Fibroblast of lung (primary cell): ENCODE results near the gene CXCL17. TPM values are rescaled to one million over a fixed set of nuclear protein-coding genes. Genes with fewer than 3 reads are reported as not detected.
A peak's percentile ranks its signal among the peaks of the same experiment; 100 is the strongest.
"Not testable (repeated sequence)": the region's sequence is repeated elsewhere in the genome, so short reads cannot be mapped to it uniquely, and the experiment has no call there.

ENCODE experiments used
- DNase-seq, 2 donors: peaks; one replicate each; pipeline versions ENCODE4 v3.0.0 to v3.0.0-alpha.2; 2010; ENCODE audit warnings: low read depth in 2 of 2
- H2AFZ ChIP-seq: 2 replicates; pipeline ENCODE4 v1.5.1; 2012; ENCODE audit warnings: low read length, control low read depth, inconsistent platforms
- H3K27ac ChIP-seq: 2 replicates; pipeline ENCODE4 v1.5.1; 2011; ENCODE audit warnings: low read length, control low read depth; ENCODE audit not compliant: insufficient read depth
- H3K27me3 ChIP-seq: 2 replicates; pipeline ENCODE4 v1.5.1; 2011; ENCODE audit warnings: mild to moderate bottlenecking, low read length; ENCODE audit not compliant: control insufficient read depth, insufficient read depth
- H3K36me3 ChIP-seq: 2 replicates; pipeline ENCODE4 v1.5.1; 2011; ENCODE audit warnings: low read length; ENCODE audit not compliant: control insufficient read depth, insufficient read depth
- H3K4me1 ChIP-seq: 2 replicates; pipeline ENCODE4 v1.5.1; 2011; ENCODE audit warnings: low read length; ENCODE audit not compliant: control insufficient read depth, insufficient read depth; ENCODE audit errors: extremely low read depth
- H3K4me2 ChIP-seq: 2 replicates; pipeline ENCODE4 v1.5.1; 2011; ENCODE audit warnings: low read length, control low read depth; ENCODE audit not compliant: insufficient read depth; ENCODE audit errors: extremely low read depth
- H3K4me3 ChIP-seq, 4 experiments: fragments of 200-600 bp in 1 of 4; sonication (generic) in 1 of 4; replicated peaks in 1 of 4; 2 replicates each; pipeline ENCODE4 v1.5.1; 2011 to 2016; ENCODE audit warnings: low read length in 4 of 4, low read depth in 3 of 4, mild to moderate bottlenecking in 3 of 4, control low read depth in 2 of 4, inconsistent platforms in 1 of 4, mixed read lengths in 1 of 4; ENCODE audit not compliant: insufficient read depth in 1 of 4; ENCODE audit errors: control extremely low read depth in 1 of 4
- H3K79me2 ChIP-seq: 2 replicates; pipeline ENCODE4 v1.5.1; 2012; ENCODE audit warnings: mild to moderate bottlenecking, low read length, inconsistent platforms; ENCODE audit not compliant: control insufficient read depth, insufficient read depth
- H3K9ac ChIP-seq: 2 replicates; pipeline ENCODE4 v1.5.1; 2011; ENCODE audit warnings: mild to moderate bottlenecking, low read length, control low read depth; ENCODE audit not compliant: insufficient read depth
- H3K9me3 ChIP-seq: 2 replicates; pipeline ENCODE4 v1.5.1; 2012; ENCODE audit warnings: low read depth, low read length; ENCODE audit not compliant: control insufficient read depth, insufficient read depth
- H4K20me1 ChIP-seq: 2 replicates; pipeline ENCODE4 v1.5.1; 2011; ENCODE audit warnings: low read length; ENCODE audit not compliant: control insufficient read depth, insufficient read depth; ENCODE audit errors: extremely low read depth
- CTCF ChIP-seq, 2 donors: IDR thresholded peaks in 1 of 2; conservative IDR thresholded peaks in 1 of 2; 1 replicate in 1 of 2; 2 replicates in 1 of 2; pipeline ENCODE4 v1.5.1; 2011 to 2012; ENCODE audit warnings: low read length in 2 of 2, control low read depth in 1 of 2, inconsistent platforms in 1 of 2, low read depth in 1 of 2, mild to moderate bottlenecking in 1 of 2
- EZH2 ChIP-seq: IDR thresholded peaks from 2 replicates; pipeline ENCODE4 v1.5.1; 2012; ENCODE audit warnings: low read length, control low read depth, mild to moderate bottlenecking; ENCODE audit errors: missing control alignments
- polyA plus RNA-seq, 2 donors: library from polyadenylated mRNA; depleted of rRNA in 1 of 2; stranded (reverse) in 1 of 2; unstranded in 1 of 2; fragments of >200 nt; gene quantifications; 2 replicates each; pipeline ENCODE4 v1.2.1, GENCODE V29; 2011 to 2012; ENCODE audit warnings: missing spikeins in 1 of 2
- total RNA-seq: library from RNA; depleted of rRNA; stranded (reverse); fragments of >200 nt; gene quantifications from 2 replicates; pipeline ENCODE4 v1.2.1, GENCODE V29; 2014

CXCL17 gene
- total and polyA plus RNA-seq, 2 donors (not counting 1 experiment from before 2014, with no cell fraction given), result not detected

- H3K27me3 ChIP-seq, result no peaks in the 10 kb centered on the region
- DNase-seq, result no peak
- TF ChIP-seq CTCF (conservative IDR thresholded peaks at IDR 0.05 in 1 of 2, IDR thresholded peaks at IDR 0.05 in 1 of 2; ENCODE audit: low read depth in 1 of 2, low read length in 2 of 2) (no peak), EZH2 (no peak)
Measured at GRCh38 chr19:42487032-42487797, 44.5 kb upstream of the CXCL17 start.

GRCh38 chr19:42485036-42485435 lies 42.3 kb upstream of the CXCL17 start:
- H4K20me1 ChIP-seq, H3K27me3 ChIP-seq, H3K4me1 ChIP-seq, H3K27ac ChIP-seq, H3K9me3 ChIP-seq, H2AFZ ChIP-seq, DNase-seq, H3K4me2 ChIP-seq, H3K4me3 ChIP-seq, H3K9ac ChIP-seq, H3K79me2 ChIP-seq, H3K36me3 ChIP-seq: not testable (repeated sequence)

More at GRCh38 chr19:42487032-42487797, 44.5 kb upstream of the CXCL17 start:
- no peaks in the 10 kb centered on the region for H3K79me2 ChIP-seq
- H3K27ac ChIP-seq, result no peak overlapping the region
- H3K9me3 ChIP-seq, result no peaks in the 10 kb centered on the region
- no peaks in the 10 kb centered on the region for H4K20me1 ChIP-seq
- no peaks in the 10 kb centered on the region for H3K4me1 ChIP-seq
- no peak overlapping the region for H3K9ac ChIP-seq
- H2AFZ ChIP-seq, result no peak overlapping the region
- H3K36me3 ChIP-seq, result no peaks in the 10 kb centered on the region
- H3K4me3 ChIP-seq, result no peak overlapping the region
- no peak overlapping the region for H3K4me2 ChIP-seq

GRCh38 chr19:42480335-42481095 lies 37.8 kb upstream of the CXCL17 start:
- H3K27me3 ChIP-seq, result no peaks in the 10 kb centered on the region
- H2AFZ ChIP-seq, result no peak overlapping the region
- DNase-seq, result peak; percentile 13 to 18
- no peaks in the 10 kb centered on the region for H4K20me1 ChIP-seq
- H3K4me3 ChIP-seq, result no peak overlapping the region
- no peak overlapping the region for H3K4me2 ChIP-seq
- H3K36me3 ChIP-seq, result no peaks in the 10 kb centered on the region
- H3K9ac ChIP-seq, result no peak overlapping the region
- TF ChIP-seq CTCF (conservative IDR thresholded peaks at IDR 0.05 in 1 of 2, IDR thresholded peaks at IDR 0.05 in 1 of 2; ENCODE audit: low read depth in 1 of 2, low read length in 2 of 2), result no peak
- TF ChIP-seq EZH2, result no peak
- H3K9me3 ChIP-seq, result no peaks in the 10 kb centered on the region
- H3K79me2 ChIP-seq, result no peaks in the 10 kb centered on the region
- H3K4me1 ChIP-seq, result no peaks in the 10 kb centered on the region
- H3K27ac ChIP-seq, result no peak overlapping the region
